GM10266 (cell line): ENCODE results near the gene LRRK1.

ENCODE experiments used
- DNase-seq: peaks from one replicate; pipeline ENCODE4 v3.0.0; 2012; ENCODE audit errors: extremely low spot score
- CTCF ChIP-seq: IDR thresholded peaks from 2 replicates; pipeline ENCODE4 v1.5.1; 2012; ENCODE audit warnings: mild to moderate bottlenecking, low read depth; ENCODE audit not compliant: control insufficient read depth, insufficient read depth; ENCODE audit errors: missing control alignments

Gene LRRK1

GRCh38 chr15:100902436-100903167, 16.6 kb upstream of the LRRK1 start:
- no peak for DNase-seq
- no peak for TF ChIP-seq CTCF

GRCh38 chr15:100903168-100903554, 16.0 kb upstream of the LRRK1 start:
- DNase-seq, result no peak
- no peak for TF ChIP-seq CTCF

GRCh38 chr15:100905850-100906249, 13.3 kb upstream of the LRRK1 start:
- DNase-seq, result no peak
- no peak for TF ChIP-seq CTCF

GRCh38 chr15:100908466-100908865, 10.7 kb upstream of the LRRK1 start:
- TF ChIP-seq CTCF, result no peak
- no peak for DNase-seq

- TF ChIP-seq CTCF, result no peak
- no peak for DNase-seq
Measured at GRCh38 chr15:100909565-100909964, 9.6 kb upstream of the LRRK1 start.

- no peak for DNase-seq
- TF ChIP-seq CTCF, result no peak
Measured at GRCh38 chr15:100909989-100910955, 8.9 kb upstream of the LRRK1 start.

- no peak for DNase-seq
- TF ChIP-seq CTCF, result no peak
Measured at GRCh38 chr15:100911086-100911485, 8.1 kb upstream of the LRRK1 start.
